GM19438 (cell line): ENCODE results near the gene GRIN3B.

Source experiments
- ATAC-seq: cut with Tn5 transposase; IDR thresholded peaks from one replicate; pipeline ENCODE4 v1.9.1; 2021; ENCODE audit warnings: low read depth; ENCODE audit not compliant: unreplicated experiment

Gene GRIN3B

DNA sequence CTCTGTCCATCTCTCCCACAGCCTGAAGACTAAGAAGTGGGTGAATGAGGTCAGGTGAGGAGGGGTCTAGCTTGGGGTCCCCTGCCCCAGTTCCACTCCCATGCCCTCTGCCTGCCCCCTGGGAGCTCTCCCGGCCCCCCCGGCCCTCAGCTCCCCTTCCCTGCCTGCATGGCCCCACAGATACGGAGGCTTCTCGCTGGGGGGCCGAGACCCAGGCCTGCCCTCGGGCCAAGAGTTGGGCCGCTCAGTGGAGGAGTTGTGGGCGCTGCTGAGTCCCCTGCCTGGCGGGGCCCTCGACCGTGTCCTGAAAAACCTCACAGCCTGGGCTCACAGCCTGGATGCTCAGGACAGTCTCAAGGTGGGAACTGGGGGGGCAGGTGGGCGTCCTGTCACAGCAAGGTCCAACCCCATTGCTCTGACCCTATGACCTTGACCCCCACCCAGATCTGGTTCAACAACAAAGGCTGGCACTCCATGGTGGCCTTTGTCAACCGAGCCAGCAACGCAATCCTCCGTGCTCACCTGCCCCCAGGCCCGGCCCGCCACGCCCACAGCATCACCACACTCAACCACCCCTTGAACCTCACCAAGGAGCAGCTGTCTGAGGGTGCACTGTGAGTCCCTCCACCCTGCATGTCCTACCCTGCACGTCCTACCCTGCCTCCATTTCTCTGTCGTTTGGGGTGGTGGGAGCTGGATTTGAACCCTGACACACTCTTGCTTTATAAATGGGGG is 55.8 kb downstream of the GRIN3B start:
- no peak for ATAC-seq

DNA sequence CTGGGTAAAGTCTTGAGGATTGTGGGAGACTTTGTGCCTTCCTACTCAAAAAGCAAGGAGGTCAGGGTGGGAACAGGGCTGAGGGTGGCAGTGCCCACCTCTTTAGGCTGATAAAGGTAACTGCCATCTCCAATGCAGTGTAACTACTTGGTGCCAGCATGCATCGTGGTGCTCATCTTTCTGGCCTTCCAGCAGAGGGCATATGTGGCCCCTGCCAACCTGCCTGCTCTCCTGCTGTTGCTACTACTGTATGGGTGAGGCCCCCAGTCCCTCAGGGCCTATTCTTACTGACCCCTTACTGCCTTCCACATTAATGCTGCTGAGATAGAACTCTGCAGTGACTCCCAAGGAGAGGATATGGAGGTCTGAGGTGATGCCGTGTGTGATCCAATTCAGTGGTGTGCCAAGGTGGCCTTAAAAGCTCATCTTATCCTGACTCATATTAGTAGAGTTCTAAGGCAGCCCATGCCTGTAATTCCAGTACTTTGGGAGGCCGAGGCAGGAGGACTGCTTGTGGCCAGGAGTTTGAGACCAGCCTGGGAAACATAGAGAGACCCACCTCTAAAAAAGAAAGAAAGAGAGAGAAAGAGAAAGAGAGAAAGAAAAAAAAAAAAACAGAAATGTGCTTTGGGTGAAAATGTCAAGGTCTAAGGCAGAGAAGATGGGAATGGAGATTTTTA is 57.1 kb downstream of the GRIN3B start:
- no peak for ATAC-seq

DNA sequence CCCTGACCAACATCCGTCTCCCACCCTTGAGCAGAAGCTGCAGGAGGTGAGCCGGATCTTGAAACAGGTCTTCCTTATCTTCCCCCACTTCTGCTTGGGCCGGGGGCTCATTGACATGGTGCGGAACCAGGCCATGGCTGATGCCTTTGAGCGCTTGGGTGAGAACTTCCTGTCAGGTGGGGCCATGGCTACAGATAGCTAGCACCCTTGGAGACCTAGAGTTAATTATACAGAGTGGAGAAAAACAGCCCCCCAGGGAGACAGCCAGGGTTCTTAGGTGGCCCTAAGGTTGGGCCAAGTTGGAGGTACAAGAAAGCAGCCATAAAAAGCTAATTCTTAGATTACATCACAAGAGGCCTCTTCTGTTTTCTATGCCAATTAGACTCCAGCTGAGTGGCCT is 57.9 kb downstream of the GRIN3B start:
- ATAC-seq, result no peak
